ENCODE data around the gene MCAM.

DNA sequence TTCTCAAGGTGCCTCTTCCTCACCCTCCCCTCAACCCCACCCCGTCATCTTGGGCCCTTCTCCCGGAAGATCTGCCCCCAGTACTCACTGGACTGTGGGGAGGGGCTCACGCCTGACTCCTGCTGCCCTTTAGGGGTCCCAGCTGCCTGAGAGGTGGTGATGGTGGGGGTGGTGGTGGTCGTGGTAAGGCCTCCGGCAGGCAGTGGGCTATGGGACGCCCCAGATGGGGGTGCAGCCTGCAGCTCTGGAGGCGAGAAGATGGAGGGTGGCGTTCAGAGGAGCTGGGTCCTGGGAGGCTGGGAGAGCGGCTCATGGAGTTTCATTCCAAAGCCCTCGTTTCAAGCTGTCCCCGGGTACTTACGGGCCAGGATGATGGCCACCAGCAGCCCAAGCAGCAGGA, 28.8 kb upstream of the MCAM start:
- TF ChIP-seq EP300 (IDR thresholded peaks at IDR 0.05), result no peak
- TF ChIP-seq, protein P1, sequence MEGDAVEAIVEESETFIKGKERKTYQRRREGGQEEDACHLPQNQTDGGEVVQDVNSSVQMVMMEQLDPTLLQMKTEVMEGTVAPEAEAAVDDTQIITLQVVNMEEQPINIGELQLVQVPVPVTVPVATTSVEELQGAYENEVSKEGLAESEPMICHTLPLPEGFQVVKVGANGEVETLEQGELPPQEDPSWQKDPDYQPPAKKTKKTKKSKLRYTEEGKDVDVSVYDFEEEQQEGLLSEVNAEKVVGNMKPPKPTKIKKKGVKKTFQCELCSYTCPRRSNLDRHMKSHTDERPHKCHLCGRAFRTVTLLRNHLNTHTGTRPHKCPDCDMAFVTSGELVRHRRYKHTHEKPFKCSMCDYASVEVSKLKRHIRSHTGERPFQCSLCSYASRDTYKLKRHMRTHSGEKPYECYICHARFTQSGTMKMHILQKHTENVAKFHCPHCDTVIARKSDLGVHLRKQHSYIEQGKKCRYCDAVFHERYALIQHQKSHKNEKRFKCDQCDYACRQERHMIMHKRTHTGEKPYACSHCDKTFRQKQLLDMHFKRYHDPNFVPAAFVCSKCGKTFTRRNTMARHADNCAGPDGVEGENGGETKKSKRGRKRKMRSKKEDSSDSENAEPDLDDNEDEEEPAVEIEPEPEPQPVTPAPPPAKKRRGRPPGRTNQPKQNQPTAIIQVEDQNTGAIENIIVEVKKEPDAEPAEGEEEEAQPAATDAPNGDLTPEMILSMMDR (IDR thresholded peaks at IDR 0.05), result no peak
- TF ChIP-seq POLR2A (IDR thresholded peaks at IDR 0.05), result no peak
- no peak for TF ChIP-seq POLR2AphosphoS5 (IDR thresholded peaks at IDR 0.05)
